ENCODE measurements around the gene NOTCH4. TPM values are rescaled to one million over a fixed set of nuclear protein-coding genes. Genes with fewer than 3 reads are reported as not detected.
A peak's percentile ranks its signal among the peaks of the same experiment; 100 is the strongest.

Gene NOTCH4
- total and polyA plus RNA-seq, 9 of the 15 experiments (the other 6 are each of a cell fraction or from before 2014, with no cell fraction given), result 0.24 to 4.3 (median 1.7) TPM

- peak in 1 of 2 experiments; percentile 38; a peak in 1 of 4 replicates for TF ChIP-seq SIN3A (IDR thresholded peaks at IDR 0.05; ENCODE audit: borderline replicate concordance in 2 of 2, control insufficient read depth in 1 of 2, low read depth in 2 of 2, low read length in 2 of 2)
- TF ChIP-seq, protein P1, sequence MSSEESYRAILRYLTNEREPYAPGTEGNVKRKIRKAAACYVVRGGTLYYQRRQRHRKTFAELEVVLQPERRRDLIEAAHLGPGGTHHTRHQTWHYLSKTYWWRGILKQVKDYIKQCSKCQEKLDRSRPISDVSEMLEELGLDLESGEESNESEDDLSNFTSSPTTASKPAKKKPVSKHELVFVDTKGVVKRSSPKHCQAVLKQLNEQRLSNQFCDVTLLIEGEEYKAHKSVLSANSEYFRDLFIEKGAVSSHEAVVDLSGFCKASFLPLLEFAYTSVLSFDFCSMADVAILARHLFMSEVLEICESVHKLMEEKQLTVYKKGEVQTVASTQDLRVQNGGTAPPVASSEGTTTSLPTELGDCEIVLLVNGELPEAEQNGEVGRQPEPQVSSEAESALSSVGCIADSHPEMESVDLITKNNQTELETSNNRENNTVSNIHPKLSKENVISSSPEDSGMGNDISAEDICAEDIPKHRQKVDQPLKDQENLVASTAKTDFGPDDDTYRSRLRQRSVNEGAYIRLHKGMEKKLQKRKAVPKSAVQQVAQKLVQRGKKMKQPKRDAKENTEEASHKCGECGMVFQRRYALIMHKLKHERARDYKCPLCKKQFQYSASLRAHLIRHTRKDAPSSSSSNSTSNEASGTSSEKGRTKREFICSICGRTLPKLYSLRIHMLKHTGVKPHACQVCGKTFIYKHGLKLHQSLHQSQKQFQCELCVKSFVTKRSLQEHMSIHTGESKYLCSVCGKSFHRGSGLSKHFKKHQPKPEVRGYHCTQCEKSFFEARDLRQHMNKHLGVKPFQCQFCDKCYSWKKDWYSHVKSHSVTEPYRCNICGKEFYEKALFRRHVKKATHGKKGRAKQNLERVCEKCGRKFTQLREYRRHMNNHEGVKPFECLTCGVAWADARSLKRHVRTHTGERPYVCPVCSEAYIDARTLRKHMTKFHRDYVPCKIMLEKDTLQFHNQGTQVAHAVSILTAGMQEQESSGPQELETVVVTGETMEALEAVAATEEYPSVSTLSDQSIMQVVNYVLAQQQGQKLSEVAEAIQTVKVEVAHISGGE (CRISPR knock-in tag; IDR thresholded peaks at IDR 0.05), result no peak
- TF ChIP-seq CBFA2T2 (conservative IDR thresholded peaks at IDR 0.05), result no peak
- TF ChIP-seq KLF6 (CRISPR knock-in tag; IDR thresholded peaks at IDR 0.05; ENCODE audit: borderline replicate concordance), result 0 out of 2 replicates have a peak, but pooled peaks have one; percentile 63
- TF ChIP-seq PHTF2 (CRISPR knock-in tag; IDR thresholded peaks at IDR 0.05), result no peak
- peak; percentile 60 for TF ChIP-seq DMBX1 (CRISPR knock-in tag; IDR thresholded peaks at IDR 0.05; ENCODE audit: borderline replicate concordance)
- TF ChIP-seq NFXL1 (CRISPR knock-in tag; IDR thresholded peaks at IDR 0.05), result no peak
- TF ChIP-seq RFX1 (IDR thresholded peaks at IDR 0.05), result no peak
- no peak for TF ChIP-seq ZNF655 (CRISPR knock-in tag; IDR thresholded peaks at IDR 0.05)
- peak; percentile 50; the same call in 1 of the 2 replicates for TF ChIP-seq ZNF707 (CRISPR knock-in tag; conservative IDR thresholded peaks at IDR 0.05)
- TF ChIP-seq SMAD1 (IDR thresholded peaks at IDR 0.05; ENCODE audit: low read depth, low read length, partially characterized antibody), result peak; percentile 9
- TF ChIP-seq, protein P2, sequence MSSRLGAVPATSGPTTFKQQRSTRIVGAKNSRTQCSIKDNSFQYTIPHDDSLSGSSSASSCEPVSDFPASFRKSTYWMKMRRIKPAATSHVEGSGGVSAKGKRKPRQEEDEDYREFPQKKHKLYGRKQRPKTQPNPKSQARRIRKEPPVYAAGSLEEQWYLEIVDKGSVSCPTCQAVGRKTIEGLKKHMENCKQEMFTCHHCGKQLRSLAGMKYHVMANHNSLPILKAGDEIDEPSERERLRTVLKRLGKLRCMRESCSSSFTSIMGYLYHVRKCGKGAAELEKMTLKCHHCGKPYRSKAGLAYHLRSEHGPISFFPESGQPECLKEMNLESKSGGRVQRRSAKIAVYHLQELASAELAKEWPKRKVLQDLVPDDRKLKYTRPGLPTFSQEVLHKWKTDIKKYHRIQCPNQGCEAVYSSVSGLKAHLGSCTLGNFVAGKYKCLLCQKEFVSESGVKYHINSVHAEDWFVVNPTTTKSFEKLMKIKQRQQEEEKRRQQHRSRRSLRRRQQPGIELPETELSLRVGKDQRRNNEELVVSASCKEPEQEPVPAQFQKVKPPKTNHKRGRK (tag; IDR thresholded peaks at IDR 0.05), result no peak
- no peak for TF ChIP-seq ILK (tag; IDR thresholded peaks at IDR 0.05; ENCODE audit: borderline replicate concordance, low read depth)
- TF ChIP-seq FOXK1 (CRISPR knock-in tag; IDR thresholded peaks at IDR 0.05; ENCODE audit: borderline replicate concordance), result no peak
- no peak for TF ChIP-seq NR2C1 (IDR thresholded peaks at IDR 0.05)
- TF ChIP-seq NR2C1 (tag; IDR thresholded peaks at IDR 0.05), result no peak
- peak; percentile 40; the same call in 1 of the 2 replicates for TF ChIP-seq ELF1 (tag; IDR thresholded peaks at IDR 0.05)
- TF ChIP-seq, protein P3, sequence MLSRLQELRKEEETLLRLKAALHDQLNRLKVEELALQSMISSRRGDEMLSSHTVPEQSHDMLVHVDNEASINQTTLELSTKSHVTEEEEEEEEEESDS (CRISPR knock-in tag; IDR thresholded peaks at IDR 0.05), result no peak
- peak; percentile 66; the same call in 1 of the 2 replicates for TF ChIP-seq KAT7 (CRISPR knock-in tag; IDR thresholded peaks at IDR 0.05; ENCODE audit: borderline replicate concordance)
- no peak for TF ChIP-seq MCM3 (IDR thresholded peaks at IDR 0.05)
- peak; percentile 59; the same call in 1 of the 2 replicates for TF ChIP-seq CBFB (CRISPR knock-in tag; IDR thresholded peaks at IDR 0.05)
These were observed 46.6 kb downstream of the NOTCH4 start (continued) for GRCh38 chr6:32177183-32177787.

Measured in K562 (cell line).